Tibial artery (tissue), 4 donors: ENCODE measurements around the gene NR1H2.
"Not testable (repeated sequence)": the region's sequence is repeated elsewhere in the genome, so short reads cannot be mapped to it uniquely, and the experiment has no call there.

Source experiments
- DNase-seq, 2 donors: peaks; one replicate each; pipeline ENCODE4 v3.0.0-alpha.2; 2019
- H3K27ac ChIP-seq, 2 donors: fragments of 200-600 bp; sonication (generic) in 1 of 2; 1 replicate in 1 of 2; 2 replicates in 1 of 2; pipeline ENCODE4 v1.5.1; 2018 to 2019; ENCODE audit warnings: mild to moderate bottlenecking in 1 of 2
- H3K27me3 ChIP-seq, 2 donors: fragments of 200-600 bp; sonication (generic) in 1 of 2; one replicate each; pipeline versions ENCODE4 v1.5.1 to v1.6.0; 2016 to 2019
- H3K36me3 ChIP-seq, 3 donors: fragments of 200-600 bp; sonication (generic) in 2 of 3; one replicate each; pipeline ENCODE4 v1.5.1; 2016 to 2019; ENCODE audit warnings: mild to moderate bottlenecking in 2 of 3
- H3K4me1 ChIP-seq, 4 donors: fragments of 200-600 bp; sonication (generic) in 2 of 4; 1 replicate in 3 of 4; 2 replicates in 1 of 4; pipeline ENCODE4 v1.5.1; 2016 to 2019
- H3K4me3 ChIP-seq, 2 donors: fragments of 200-600 bp; sonication (generic) in 1 of 2; 1 replicate in 1 of 2; 2 replicates in 1 of 2; pipeline ENCODE4 v1.5.1; 2018 to 2019; ENCODE audit warnings: mild to moderate bottlenecking in 2 of 2
- H3K9me3 ChIP-seq, 3 donors: fragments of 200-600 bp; sonication (generic) in 1 of 3; one replicate each; pipeline ENCODE4 v1.5.1; 2016 to 2019
- CTCF ChIP-seq, 2 experiments: fragments of 200-600 bp in 1 of 2; fragments of 450-650 bp in 1 of 2; IDR thresholded peaks; one replicate each; pipeline ENCODE4 v1.5.1; 2017 to 2019; ENCODE audit warnings: antibody characterized with exemption in 2 of 2, mild to moderate bottlenecking in 1 of 2, moderate library complexity in 1 of 2
- intact Hi-C: fragments of 100-400 bp; cut with DNase I; formaldehyde crosslinking; loops from one replicate; pipeline ENCODE4 v1.15.0; 2023; ENCODE audit warnings: low total_unique reads

The NR1H2 gene

DNA sequence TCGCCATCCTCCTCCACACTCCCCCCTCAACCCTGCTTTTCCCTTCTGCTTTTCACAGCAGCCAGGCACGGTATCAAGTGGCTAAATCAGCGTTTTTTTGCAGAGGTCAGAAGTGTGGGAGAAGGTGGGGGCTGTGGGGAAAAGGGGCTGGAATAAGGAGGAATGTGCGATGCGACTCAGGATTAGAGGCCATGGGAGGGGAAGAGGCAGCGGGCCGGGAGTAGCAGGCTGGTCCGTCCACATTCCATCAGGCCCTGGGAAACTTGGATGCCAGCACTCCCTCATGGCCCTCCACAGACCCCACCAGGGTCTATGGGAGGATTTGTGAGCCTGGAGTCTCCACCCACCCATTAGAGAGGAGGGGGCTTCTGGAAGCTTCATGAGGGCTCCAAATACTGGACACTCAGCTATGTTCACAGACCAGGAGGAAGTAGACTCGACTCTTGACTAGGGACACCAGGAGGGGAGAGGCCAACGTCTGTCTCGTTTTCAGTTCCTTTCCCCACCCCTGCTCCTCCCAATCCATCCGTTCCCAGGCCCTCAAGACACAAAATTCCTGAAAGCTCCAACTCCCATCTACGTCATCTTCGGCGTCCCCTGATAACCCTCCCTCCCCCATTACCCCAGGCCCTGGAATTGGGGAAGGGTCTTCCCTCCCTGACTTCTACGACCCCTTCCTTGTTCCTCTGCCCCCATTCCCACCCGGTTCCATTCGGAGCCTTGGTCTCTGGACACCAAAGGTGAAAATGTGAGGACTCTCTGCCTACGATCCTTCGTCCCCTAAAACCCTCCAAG, 43.8 kb upstream of the NR1H2 start:
- H3K27me3 ChIP-seq: peaks cover 7 to 75% of the 10 kb centered on the region in 2 donors
- H3K4me3 ChIP-seq: peak overlapping the region; percentile 30 to 54
- H3K4me1 ChIP-seq: peaks cover 0 to 37% (median 27%) of the 10 kb centered on the region in 4 donors
- H3K27ac ChIP-seq: no peak overlapping the region
- H3K36me3 ChIP-seq: no peaks in the 10 kb centered on the region
- TF ChIP-seq CTCF (IDR thresholded peaks at IDR 0.05): no peak
- no peaks in the 10 kb centered on the region for H3K9me3 ChIP-seq
- intact Hi-C loops: no loop called here
- DNase-seq: no peak

- intact Hi-C loops: no loop called here
- DNase-seq: peak; percentile 73 to 84
- Histone ChIP-seq H3K4me1 (peaks cover 0 to 37% (median 27%) of the 10 kb centered on the region in 4 donors), H3K27ac (no peak overlapping the region), H3K36me3 (no peaks in the 10 kb centered on the region), H3K4me3 (peak overlapping the region; percentile 30 to 54), H3K9me3 (no peaks in the 10 kb centered on the region), H3K27me3 (peaks cover 7 to 67% of the 10 kb centered on the region in 2 donors)
- TF ChIP-seq CTCF (IDR thresholded peaks at IDR 0.05): no peak
Observed at GRCh38 chr19:50333235-50333736, 43.0 kb upstream of the NR1H2 start.

DNA sequence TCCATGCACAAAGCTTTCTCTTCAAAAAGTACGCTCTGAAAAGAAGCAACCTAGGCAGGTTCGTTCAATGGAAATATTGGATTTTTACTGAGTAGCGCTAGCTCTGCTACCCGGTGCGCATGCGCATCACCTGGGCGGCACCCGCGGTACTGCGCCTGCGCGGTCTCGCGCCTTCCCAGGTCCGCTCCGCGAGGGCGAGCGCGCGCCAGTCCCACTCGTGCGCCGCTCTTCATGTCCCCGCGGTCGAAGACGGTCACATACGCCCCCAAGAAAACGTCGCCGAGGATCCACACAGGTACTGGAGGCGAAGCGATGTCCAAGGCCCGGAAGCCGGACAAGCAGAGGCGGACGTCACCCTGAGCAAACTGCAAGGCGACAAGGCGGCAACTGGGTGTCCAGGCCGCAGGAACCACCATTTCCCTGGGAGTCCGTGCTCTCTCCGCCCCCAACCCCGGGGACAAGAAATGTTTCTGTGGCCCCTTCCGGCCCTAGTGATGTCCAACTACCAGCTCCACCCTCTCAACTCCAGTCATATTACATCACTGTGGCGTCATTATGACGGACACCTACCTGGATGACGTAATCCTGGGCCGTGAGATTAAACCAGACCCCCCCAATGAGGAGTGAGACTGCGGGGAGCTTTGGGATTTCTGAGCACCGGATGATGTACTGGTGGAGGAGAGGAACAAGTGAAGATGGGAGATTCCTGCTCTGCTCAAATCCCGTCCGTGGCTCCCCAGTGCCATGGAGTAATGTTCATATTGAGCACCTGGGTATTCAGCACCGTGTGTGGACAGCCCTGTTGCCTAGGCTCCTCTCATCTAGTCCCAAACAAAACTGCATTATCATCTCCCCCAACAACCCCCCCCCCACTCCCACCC, 42.3 kb upstream of the NR1H2 start:
- no peaks in the 10 kb centered on the region for H3K9me3 ChIP-seq
- H3K36me3 ChIP-seq: no peaks in the 10 kb centered on the region
- H3K4me3 ChIP-seq: peak overlapping the region; percentile 30 to 54
- H3K27me3 ChIP-seq: peaks cover 7 to 63% of the 10 kb centered on the region in 2 donors
- intact Hi-C loops: no loop called here
- peaks cover 0 to 36% (median 25%) of the 10 kb centered on the region in 4 donors for H3K4me1 ChIP-seq
- peak overlapping the region in 1 of 2 donors; percentile 43 for H3K27ac ChIP-seq
- TF ChIP-seq CTCF (IDR thresholded peaks at IDR 0.05): no peak
- DNase-seq: peak in 1 of 2 donors; percentile 33

GRCh38 chr19:50334741-50335421, 41.4 kb upstream of the NR1H2 start:
- no peaks in the 10 kb centered on the region for H3K9me3 ChIP-seq
- intact Hi-C loops: no loop called here
- TF ChIP-seq CTCF (IDR thresholded peaks at IDR 0.05): no peak
- H3K4me3 ChIP-seq: no peak overlapping the region
- no peaks in the 10 kb centered on the region for H3K36me3 ChIP-seq
- no peak for DNase-seq
- peaks cover 7 to 54% of the 10 kb centered on the region in 2 donors for H3K27me3 ChIP-seq
- H3K27ac ChIP-seq: no peak overlapping the region
- peaks cover 0 to 27% (median 21%) of the 10 kb centered on the region in 4 donors for H3K4me1 ChIP-seq

- peaks cover 0 to 13% (median 12%) of the 10 kb centered on the region in 4 donors for H3K4me1 ChIP-seq
- H3K36me3 ChIP-seq, intact Hi-C loops, H3K4me3 ChIP-seq, DNase-seq, H3K9me3 ChIP-seq, H3K27ac ChIP-seq: not testable (repeated sequence)
- H3K27me3 ChIP-seq: peaks cover 7 to 34% of the 10 kb centered on the region in 2 donors
Observed at GRCh38 chr19:50337031-50337430, 39.2 kb upstream of the NR1H2 start.
